HG03064 (cell line): ENCODE data around the gene MIEF2.
"Not testable (repeated sequence)": the region's sequence is repeated elsewhere in the genome, so short reads cannot be mapped to it uniquely, and the experiment has no call there.

ENCODE experiments used
- ATAC-seq: cut with Tn5 transposase; IDR thresholded peaks from one replicate; pipeline ENCODE4 v1.9.1; 2021; ENCODE audit warnings: low read depth; ENCODE audit not compliant: unreplicated experiment

The MIEF2 gene

GRCh38 chr17:18280766-18281371 lies 20.4 kb downstream of the MIEF2 start:
- ATAC-seq, result no peak

- ATAC-seq, result no peak
Measured at GRCh38 chr17:18281788-18282187, 21.3 kb downstream of the MIEF2 start.

- no peak for ATAC-seq
Measured at GRCh38 chr17:18285296-18285695, 24.8 kb downstream of the MIEF2 start.

- no peak for ATAC-seq
Measured at GRCh38 chr17:18291718-18292540, 31.5 kb downstream of the MIEF2 start.

GRCh38 chr17:18298061-18298460 lies 37.6 kb downstream of the MIEF2 start:
- ATAC-seq, result not testable (repeated sequence)

GRCh38 chr17:18300725-18301480 lies 40.4 kb downstream of the MIEF2 start:
- no peak for ATAC-seq

GRCh38 chr17:18303206-18303605 lies 42.7 kb downstream of the MIEF2 start:
- ATAC-seq, result not testable (repeated sequence)

GRCh38 chr17:18309202-18309601 lies 48.7 kb downstream of the MIEF2 start:
- no peak for ATAC-seq

- ATAC-seq, result peak; percentile 10
Measured at GRCh38 chr17:18314059-18314730, 53.7 kb downstream of the MIEF2 start.

GRCh38 chr17:18314731-18315561 lies 54.5 kb downstream of the MIEF2 start, which contains the start of the genes SMCR8 and TOP3A:
Gene SMCR8, plus strand, starts transcription at chr17:18315293. Its CDS starts 497 bp downstream, at chr17:18315790.
Gene TOP3A, minus strand, starts transcription at chr17:18314994. Its CDS starts 216 bp downstream, at chr17:18314778.
- ATAC-seq, result peak; percentile 67

- ATAC-seq, result no peak
Measured at GRCh38 chr17:18315562-18315922, 55.1 kb downstream of the MIEF2 start.

GRCh38 chr17:18315961-18316360 lies 55.5 kb downstream of the MIEF2 start:
- no peak for ATAC-seq
